ENCODE data around the gene EXOC6B. TPM values are rescaled to one million over a fixed set of nuclear protein-coding genes. Genes with fewer than 3 reads are reported as not detected.
A peak's percentile ranks its signal among the peaks of the same experiment; 100 is the strongest.

The EXOC6B gene
- total and polyA plus RNA-seq, 9 of the 15 experiments (the other 6 are each of a cell fraction or from before 2014, with no cell fraction given), result 0.28 to 4.2 (median 2.0) TPM

DNA sequence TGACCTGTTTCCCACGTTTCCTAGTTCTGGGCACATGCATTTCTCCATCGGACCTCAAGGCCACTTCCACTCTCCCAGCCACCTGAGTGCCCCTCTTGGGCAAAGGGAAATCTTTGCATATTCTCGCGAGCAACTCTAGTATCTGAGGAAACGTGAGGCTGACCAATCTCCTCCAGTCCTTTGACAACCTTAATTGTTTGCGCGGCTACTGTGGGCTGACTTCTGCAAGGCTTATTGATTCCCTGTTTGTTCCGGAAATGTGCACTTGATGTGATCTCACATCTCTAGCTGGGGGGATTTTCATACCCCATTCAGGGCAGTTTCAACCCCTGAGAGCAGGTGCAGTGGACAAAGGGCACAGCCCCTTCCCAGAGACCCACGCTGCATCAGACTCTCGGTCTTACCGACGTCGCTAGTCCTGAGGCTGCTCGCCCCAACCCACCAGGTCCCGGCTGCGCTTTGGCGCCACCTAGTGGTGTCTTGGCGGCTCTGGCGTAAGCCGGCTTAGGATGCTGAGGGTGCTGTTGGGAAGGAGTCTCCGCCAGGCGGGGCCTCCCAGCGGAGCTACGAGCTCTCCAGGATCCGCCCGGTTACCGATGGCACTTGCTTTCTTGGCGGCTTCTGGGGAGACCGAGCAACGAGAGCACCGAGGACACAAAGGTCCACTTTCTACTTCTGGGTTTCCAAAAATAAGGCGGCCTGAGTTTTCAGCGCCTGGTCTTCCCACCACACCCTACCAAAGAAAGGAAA lies 36.6 kb upstream of the EXOC6B start (continued):
- TF ChIP-seq, protein P1, sequence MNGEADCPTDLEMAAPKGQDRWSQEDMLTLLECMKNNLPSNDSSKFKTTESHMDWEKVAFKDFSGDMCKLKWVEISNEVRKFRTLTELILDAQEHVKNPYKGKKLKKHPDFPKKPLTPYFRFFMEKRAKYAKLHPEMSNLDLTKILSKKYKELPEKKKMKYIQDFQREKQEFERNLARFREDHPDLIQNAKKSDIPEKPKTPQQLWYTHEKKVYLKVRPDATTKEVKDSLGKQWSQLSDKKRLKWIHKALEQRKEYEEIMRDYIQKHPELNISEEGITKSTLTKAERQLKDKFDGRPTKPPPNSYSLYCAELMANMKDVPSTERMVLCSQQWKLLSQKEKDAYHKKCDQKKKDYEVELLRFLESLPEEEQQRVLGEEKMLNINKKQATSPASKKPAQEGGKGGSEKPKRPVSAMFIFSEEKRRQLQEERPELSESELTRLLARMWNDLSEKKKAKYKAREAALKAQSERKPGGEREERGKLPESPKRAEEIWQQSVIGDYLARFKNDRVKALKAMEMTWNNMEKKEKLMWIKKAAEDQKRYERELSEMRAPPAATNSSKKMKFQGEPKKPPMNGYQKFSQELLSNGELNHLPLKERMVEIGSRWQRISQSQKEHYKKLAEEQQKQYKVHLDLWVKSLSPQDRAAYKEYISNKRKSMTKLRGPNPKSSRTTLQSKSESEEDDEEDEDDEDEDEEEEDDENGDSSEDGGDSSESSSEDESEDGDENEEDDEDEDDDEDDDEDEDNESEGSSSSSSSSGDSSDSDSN (IDR thresholded peaks at IDR 0.05; ENCODE audit: borderline replicate concordance in 1 of 2, low read depth in 2 of 2, low read length in 2 of 2), result peak; percentile 27 to 37; a peak in 1 of 4 replicates
- 0 out of 2 replicates have a peak, but pooled peaks have one; percentile 8 for TF ChIP-seq CXXC5 (CRISPR knock-in tag; IDR thresholded peaks at IDR 0.05)
- no peak for TF ChIP-seq CEBPG (CRISPR knock-in tag; IDR thresholded peaks at IDR 0.05)
- TF ChIP-seq CEBPG (tag; conservative IDR thresholded peaks at IDR 0.05 in 1 of 2, IDR thresholded peaks at IDR 0.05 in 1 of 2), result no peak
- TF ChIP-seq ZBED1 (IDR thresholded peaks at IDR 0.05), result no peak
- TF ChIP-seq, protein P2, sequence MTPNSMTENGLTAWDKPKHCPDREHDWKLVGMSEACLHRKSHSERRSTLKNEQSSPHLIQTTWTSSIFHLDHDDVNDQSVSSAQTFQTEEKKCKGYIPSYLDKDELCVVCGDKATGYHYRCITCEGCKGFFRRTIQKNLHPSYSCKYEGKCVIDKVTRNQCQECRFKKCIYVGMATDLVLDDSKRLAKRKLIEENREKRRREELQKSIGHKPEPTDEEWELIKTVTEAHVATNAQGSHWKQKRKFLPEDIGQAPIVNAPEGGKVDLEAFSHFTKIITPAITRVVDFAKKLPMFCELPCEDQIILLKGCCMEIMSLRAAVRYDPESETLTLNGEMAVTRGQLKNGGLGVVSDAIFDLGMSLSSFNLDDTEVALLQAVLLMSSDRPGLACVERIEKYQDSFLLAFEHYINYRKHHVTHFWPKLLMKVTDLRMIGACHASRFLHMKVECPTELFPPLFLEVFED (CRISPR knock-in tag; conservative IDR thresholded peaks at IDR 0.05), result no peak
- no peak for TF ChIP-seq YBX1 (IDR thresholded peaks at IDR 0.05)
- TF ChIP-seq, protein P3, sequence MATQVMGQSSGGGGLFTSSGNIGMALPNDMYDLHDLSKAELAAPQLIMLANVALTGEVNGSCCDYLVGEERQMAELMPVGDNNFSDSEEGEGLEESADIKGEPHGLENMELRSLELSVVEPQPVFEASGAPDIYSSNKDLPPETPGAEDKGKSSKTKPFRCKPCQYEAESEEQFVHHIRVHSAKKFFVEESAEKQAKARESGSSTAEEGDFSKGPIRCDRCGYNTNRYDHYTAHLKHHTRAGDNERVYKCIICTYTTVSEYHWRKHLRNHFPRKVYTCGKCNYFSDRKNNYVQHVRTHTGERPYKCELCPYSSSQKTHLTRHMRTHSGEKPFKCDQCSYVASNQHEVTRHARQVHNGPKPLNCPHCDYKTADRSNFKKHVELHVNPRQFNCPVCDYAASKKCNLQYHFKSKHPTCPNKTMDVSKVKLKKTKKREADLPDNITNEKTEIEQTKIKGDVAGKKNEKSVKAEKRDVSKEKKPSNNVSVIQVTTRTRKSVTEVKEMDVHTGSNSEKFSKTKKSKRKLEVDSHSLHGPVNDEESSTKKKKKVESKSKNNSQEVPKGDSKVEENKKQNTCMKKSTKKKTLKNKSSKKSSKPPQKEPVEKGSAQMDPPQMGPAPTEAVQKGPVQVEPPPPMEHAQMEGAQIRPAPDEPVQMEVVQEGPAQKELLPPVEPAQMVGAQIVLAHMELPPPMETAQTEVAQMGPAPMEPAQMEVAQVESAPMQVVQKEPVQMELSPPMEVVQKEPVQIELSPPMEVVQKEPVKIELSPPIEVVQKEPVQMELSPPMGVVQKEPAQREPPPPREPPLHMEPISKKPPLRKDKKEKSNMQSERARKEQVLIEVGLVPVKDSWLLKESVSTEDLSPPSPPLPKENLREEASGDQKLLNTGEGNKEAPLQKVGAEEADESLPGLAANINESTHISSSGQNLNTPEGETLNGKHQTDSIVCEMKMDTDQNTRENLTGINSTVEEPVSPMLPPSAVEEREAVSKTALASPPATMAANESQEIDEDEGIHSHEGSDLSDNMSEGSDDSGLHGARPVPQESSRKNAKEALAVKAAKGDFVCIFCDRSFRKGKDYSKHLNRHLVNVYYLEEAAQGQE (IDR thresholded peaks at IDR 0.05; ENCODE audit: borderline replicate concordance), result peak; percentile 79
- TF ChIP-seq, protein P3 (CRISPR knock-in tag; IDR thresholded peaks at IDR 0.05; ENCODE audit: low read depth), result no peak
- no peak for TF ChIP-seq PHF21A (IDR thresholded peaks at IDR 0.05; ENCODE audit: borderline replicate concordance, low read depth)
- peak in 1 of 3 experiments; percentile 18 for TF ChIP-seq YY1 (IDR thresholded peaks at IDR 0.05; ENCODE audit: borderline replicate concordance in 1 of 3, control insufficient read depth in 1 of 3, extremely low read depth in 1 of 3, insufficient read depth in 3 of 3, insufficient read length in 1 of 3, insufficient replicate concordance in 2 of 3, low read depth in 1 of 3, low read length in 2 of 3)
- no peak for TF ChIP-seq RBM17 (IDR thresholded peaks at IDR 0.05; ENCODE audit: borderline replicate concordance, low read depth, low read length)
- TF ChIP-seq MCM2 (IDR thresholded peaks at IDR 0.05; ENCODE audit: low read depth), result no peak
- TF ChIP-seq, protein P4, sequence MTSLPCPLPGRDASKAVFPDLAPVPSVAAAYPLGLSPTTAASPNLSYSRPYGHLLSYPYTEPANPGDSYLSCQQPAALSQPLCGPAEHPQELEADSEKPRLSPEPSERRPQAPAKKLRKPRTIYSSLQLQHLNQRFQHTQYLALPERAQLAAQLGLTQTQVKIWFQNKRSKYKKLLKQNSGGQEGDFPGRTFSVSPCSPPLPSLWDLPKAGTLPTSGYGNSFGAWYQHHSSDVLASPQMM (CRISPR knock-in tag; IDR thresholded peaks at IDR 0.05), result no peak
- TF ChIP-seq ZNF23 (CRISPR knock-in tag; IDR thresholded peaks at IDR 0.05), result no peak

Measured in K562 (cell line).